Measurements from ENCODE around the gene NRP2.

Gene NRP2

GRCh38 chr2:205758500-205758899, 76.2 kb downstream of the NRP2 start:
- DNase-seq: no peak

- no peak for DNase-seq
These were observed 77.0 kb downstream of the NRP2 start for GRCh38 chr2:205759257-205759656.

GRCh38 chr2:205759732-205760131, 77.4 kb downstream of the NRP2 start:
- DNase-seq: no peak

GRCh38 chr2:205760157-205760556, 77.9 kb downstream of the NRP2 start:
- peak; percentile 93 for DNase-seq

- DNase-seq: no peak
These were observed 79.1 kb downstream of the NRP2 start for GRCh38 chr2:205761421-205761820.

- DNase-seq: no peak
These were observed 80.6 kb downstream of the NRP2 start for GRCh38 chr2:205762881-205763280.

GRCh38 chr2:205763708-205764211, 81.5 kb downstream of the NRP2 start:
- peak; percentile 61 for DNase-seq

GRCh38 chr2:205764270-205764746, 82.0 kb downstream of the NRP2 start:
- DNase-seq: peak; percentile 90

GRCh38 chr2:205765151-205765550, 82.8 kb downstream of the NRP2 start:
- DNase-seq: peak; percentile 36

GRCh38 chr2:205766779-205767359, 84.6 kb downstream of the NRP2 start:
- peak; percentile 86 for DNase-seq

- no peak for DNase-seq
These were observed 85.3 kb downstream of the NRP2 start for GRCh38 chr2:205767617-205768016.

GRCh38 chr2:205768341-205768740, 86.0 kb downstream of the NRP2 start:
- no peak for DNase-seq

- no peak for DNase-seq
These were observed 86.7 kb downstream of the NRP2 start for GRCh38 chr2:205768815-205769494.

GRCh38 chr2:205769495-205769850, 87.2 kb downstream of the NRP2 start:
- no peak for DNase-seq

GRCh38 chr2:205769879-205770278, 87.6 kb downstream of the NRP2 start:
- DNase-seq: no peak

GRCh38 chr2:205770577-205770976, 88.3 kb downstream of the NRP2 start:
- peak; percentile 16 for DNase-seq

- no peak for DNase-seq
These were observed 88.7 kb downstream of the NRP2 start for GRCh38 chr2:205771031-205771430.

GRCh38 chr2:205771666-205772065, 89.4 kb downstream of the NRP2 start:
- DNase-seq: no peak

GRCh38 chr2:205772983-205773382, 90.7 kb downstream of the NRP2 start:
- DNase-seq: no peak

- no peak for DNase-seq
These were observed 91.7 kb downstream of the NRP2 start for GRCh38 chr2:205773989-205774388.

GRCh38 chr2:205775097-205775877, 93.0 kb downstream of the NRP2 start:
- DNase-seq: peak; percentile 38

GRCh38 chr2:205776139-205776538, 93.8 kb downstream of the NRP2 start:
- peak; percentile 71 for DNase-seq

GRCh38 chr2:205776720-205777119, 94.4 kb downstream of the NRP2 start:
- no peak for DNase-seq

- DNase-seq: no peak
These were observed 96.1 kb downstream of the NRP2 start for GRCh38 chr2:205778356-205778755.

Measured in NCI-H82 (cell line).